Measurements from ENCODE around the gene TMC1. TPM values are rescaled to one million over a fixed set of nuclear protein-coding genes. Genes with fewer than 3 reads are reported as not detected.

Gene TMC1
- total RNA-seq, 1 experiment from 2014 or later, result 0.36 TPM

GRCh38 chr9:72791436-72791835, 270.0 kb downstream of the TMC1 start:
- H3K27ac ChIP-seq (ENCODE audit: low read length), result no peak overlapping the region
- in situ Hi-C loops (cut with HindIII; ENCODE audit: low pct_unique_long_range_greater_than_20kb, low sequenced_read_pairs), result no loop called here

GRCh38 chr9:72794946-72795345, 273.5 kb downstream of the TMC1 start:
- CTCF ChIA-PET, result no interaction called here
- H3K4me1 ChIP-seq (ENCODE audit: control insufficient read depth, insufficient read depth, low read length), result no peaks in the 10 kb centered on the region
- H3K9me3 ChIP-seq (ENCODE audit: control insufficient read depth, insufficient read depth, low read depth, low read length), result no peaks in the 10 kb centered on the region
- POLR2A ChIA-PET, result no interaction called here
- no peak for DNase-seq (ENCODE audit: low read depth, low spot score)
- TF ChIP-seq SIN3A (IDR thresholded peaks at IDR 0.05; ENCODE audit: borderline replicate concordance, insufficient read depth, low read depth, low read length) (no peak), CTCF (IDR thresholded peaks at IDR 0.05) (no peak), TCF7L2 (IDR thresholded peaks at IDR 0.05; ENCODE audit: low read depth, low read length) (no peak), POLR2AphosphoS5 (IDR thresholded peaks at IDR 0.05; ENCODE audit: low read depth, low read length) (no peak), REST (IDR thresholded peaks at IDR 0.05; ENCODE audit: insufficient read depth in 1 of 2, low read depth in 2 of 2, low read length in 1 of 2) (no peak)
- in situ Hi-C loops (cut with HindIII; ENCODE audit: low pct_unique_long_range_greater_than_20kb, low sequenced_read_pairs) (no loop called here), intact Hi-C loops (cut with micrococcal nuclease; ENCODE audit: unreplicated experiment) (no loop called here)
- H3K36me3 ChIP-seq (ENCODE audit: control insufficient read depth, insufficient read depth, low read length), result no peaks in the 10 kb centered on the region
- no TSS peak for BruUV-seq (replicated peaks)
- no peak for ATAC-seq
- no peaks in the 10 kb centered on the region for H3K27me3 ChIP-seq (ENCODE audit: control insufficient read depth, insufficient read depth, low read length)
- no peak overlapping the region for H3K27ac ChIP-seq (ENCODE audit: low read length)
- no peak overlapping the region for H3K4me3 ChIP-seq (ENCODE audit: low read depth in 2 of 2, low read length in 2 of 2)

More at GRCh38 chr9:72791436-72791835, 270.0 kb downstream of the TMC1 start:
- intact Hi-C loops (cut with micrococcal nuclease; ENCODE audit: unreplicated experiment), result no loop called here
- H3K36me3 ChIP-seq (ENCODE audit: control insufficient read depth, insufficient read depth, low read length), result no peaks in the 10 kb centered on the region
- BruUV-seq (replicated peaks), result no TSS peak
- H3K9me3 ChIP-seq (ENCODE audit: control insufficient read depth, insufficient read depth, low read depth, low read length), result no peaks in the 10 kb centered on the region
- ChIA-PET POLR2A (no interaction called here), CTCF (no interaction called here)
- H3K27me3 ChIP-seq (ENCODE audit: control insufficient read depth, insufficient read depth, low read length), result no peaks in the 10 kb centered on the region
- H3K4me3 ChIP-seq (ENCODE audit: low read depth in 2 of 2, low read length in 2 of 2), result no peak overlapping the region
- TF ChIP-seq REST (IDR thresholded peaks at IDR 0.05; ENCODE audit: insufficient read depth in 1 of 2, low read depth in 2 of 2, low read length in 1 of 2) (no peak), SIN3A (IDR thresholded peaks at IDR 0.05; ENCODE audit: borderline replicate concordance, insufficient read depth, low read depth, low read length) (no peak), TCF7L2 (IDR thresholded peaks at IDR 0.05; ENCODE audit: low read depth, low read length) (no peak), CTCF (IDR thresholded peaks at IDR 0.05) (no peak), POLR2AphosphoS5 (IDR thresholded peaks at IDR 0.05; ENCODE audit: low read depth, low read length) (no peak)
- no peak for ATAC-seq
- H3K4me1 ChIP-seq (ENCODE audit: control insufficient read depth, insufficient read depth, low read length), result no peaks in the 10 kb centered on the region
- DNase-seq (ENCODE audit: low read depth, low spot score), result no peak

Measured in Panc1 (cell line).